Stomach smooth muscle (tissue), 2 donors: Measurements from ENCODE around the gene ADGRG4.

Source experiments
- H3K27ac ChIP-seq: one replicate; pipeline ENCODE4 v1.7.0; 2013; ENCODE audit warnings: mild to moderate bottlenecking, low read length, inconsistent platforms
- H3K27me3 ChIP-seq, 2 donors: one replicate each; pipeline ENCODE4 v1.7.0; 2013; ENCODE audit warnings: low read length in 2 of 2; ENCODE audit not compliant: insufficient read depth in 2 of 2, control insufficient read depth in 1 of 2
- H3K36me3 ChIP-seq, 2 donors: one replicate each; pipeline ENCODE4 v1.7.0; 2013; ENCODE audit warnings: low read length in 2 of 2; ENCODE audit not compliant: control insufficient read depth in 2 of 2, insufficient read depth in 2 of 2
- H3K4me1 ChIP-seq: one replicate; pipeline ENCODE4 v1.7.0; 2013; ENCODE audit warnings: low read length; ENCODE audit not compliant: control insufficient read depth, insufficient read depth
- H3K4me3 ChIP-seq, 2 donors: one replicate each; pipeline ENCODE4 v1.7.0; 2013; ENCODE audit warnings: low read length in 2 of 2
- H3K9ac ChIP-seq, 2 donors: one replicate each; pipeline ENCODE4 v1.7.0; 2013; ENCODE audit warnings: low read length in 2 of 2, mild to moderate bottlenecking in 1 of 2
- H3K9me3 ChIP-seq, 2 donors: one replicate each; pipeline ENCODE4 v1.7.0; 2013; ENCODE audit warnings: low read length in 2 of 2; ENCODE audit not compliant: control insufficient read depth in 2 of 2
- donor health status: healthy.
- donor health status: Pancreatic carcinoma.

ADGRG4 gene

GRCh38 chrX:136456133-136456532 is 155.4 kb downstream of the ADGRG4 start:
- Histone ChIP-seq H3K4me3 (no peak overlapping the region), H3K9me3 (no peaks in the 10 kb centered on the region), H3K4me1 (no peaks in the 10 kb centered on the region), H3K36me3 (no peaks in the 10 kb centered on the region), H3K9ac (no peak overlapping the region), H3K27me3 (no peaks in the 10 kb centered on the region), H3K27ac (no peak overlapping the region)

- no peaks in the 10 kb centered on the region for H3K27me3 ChIP-seq
- H3K4me3 ChIP-seq, result no peak overlapping the region
- no peak overlapping the region for H3K27ac ChIP-seq
- no peaks in the 10 kb centered on the region for H3K36me3 ChIP-seq
- H3K9ac ChIP-seq, result no peak overlapping the region
- no peaks in the 10 kb centered on the region for H3K4me1 ChIP-seq
- H3K9me3 ChIP-seq, result no peaks in the 10 kb centered on the region
These were observed 156.6 kb downstream of the ADGRG4 start for GRCh38 chrX:136457303-136457917.

GRCh38 chrX:136464589-136464988 is 163.8 kb downstream of the ADGRG4 start:
- Histone ChIP-seq H3K27ac (no peak overlapping the region), H3K9ac (no peak overlapping the region), H3K4me3 (no peak overlapping the region), H3K4me1 (no peaks in the 10 kb centered on the region), H3K36me3 (no peaks in the 10 kb centered on the region), H3K27me3 (peaks cover 0 to 3% of the 10 kb centered on the region in 2 donors), H3K9me3 (no peaks in the 10 kb centered on the region)
